ENCODE results near the gene TBC1D20. TPM values are rescaled to one million over a fixed set of nuclear protein-coding genes. Genes with fewer than 3 reads are reported as not detected.

TBC1D20 gene
- total RNA-seq, 6 donors from 2014 or later = 35.5 to 59.7 (median 37.5) TPM

GRCh38 chr20:504632-505075 is 42.3 kb upstream of the TBC1D20 start:
- Histone ChIP-seq H3K27ac (no peak overlapping the region), H3K4me1 (peaks cover 5 to 14% (median 9%) of the 10 kb centered on the region in 4 donors), H3K27me3 (no peaks in the 10 kb centered on the region), H3K36me3 (peaks cover 9 to 68% (median 39%) of the 10 kb centered on the region in 4 donors), H3K9me3 (no peaks in the 10 kb centered on the region), H3K4me3 (no peak overlapping the region)
- no peak for ATAC-seq (ENCODE audit: low FRiP score in 2 of 2)
- DNase-seq = no peak
- no peak for TF ChIP-seq CTCF (IDR thresholded peaks at IDR 0.05)
- TF ChIP-seq POLR2A (IDR thresholded peaks at IDR 0.05) = no peak
- TF ChIP-seq EP300 (IDR thresholded peaks at IDR 0.05) = no peak
- no peak for TF ChIP-seq POLR2AphosphoS5 (IDR thresholded peaks at IDR 0.05)
- WGBS, 2 donors = 82 to 94% methylated on average over 3 of the region's 3 CpGs

- peaks cover 18 to 82% (median 47%) of the 10 kb centered on the region in 4 donors for H3K36me3 ChIP-seq
- WGBS, 2 donors = 93% methylated on average over 11 of the region's 11 CpGs
- no peak for ATAC-seq (ENCODE audit: low FRiP score in 2 of 2)
These were observed 40.9 kb upstream of the TBC1D20 start for GRCh38 chr20:503048-503737.

GRCh38 chr20:497979-498378 is 35.6 kb upstream of the TBC1D20 start:
- no peaks in the 10 kb centered on the region for H3K9me3 ChIP-seq
- TF ChIP-seq EP300 (IDR thresholded peaks at IDR 0.05) (no peak), POLR2AphosphoS5 (IDR thresholded peaks at IDR 0.05) (no peak), CTCF (IDR thresholded peaks at IDR 0.05) (no peak), POLR2A (IDR thresholded peaks at IDR 0.05) (no peak)
- H3K4me1 ChIP-seq = peaks cover 0 to 13% (median 5%) of the 10 kb centered on the region in 4 donors
- WGBS, 2 donors = 92 to 96% methylated on average over 2 of the region's 2 CpGs
- peaks cover 17 to 88% (median 42%) of the 10 kb centered on the region in 4 donors for H3K36me3 ChIP-seq
- ATAC-seq (ENCODE audit: low FRiP score in 2 of 2) (no peak), DNase-seq (no peak)
- no peak overlapping the region for H3K4me3 ChIP-seq
- no peak overlapping the region for H3K27ac ChIP-seq
- no peaks in the 10 kb centered on the region for H3K27me3 ChIP-seq

More at GRCh38 chr20:503048-503737, 40.9 kb upstream of the TBC1D20 start:
- Histone ChIP-seq H3K27me3 (no peaks in the 10 kb centered on the region), H3K4me1 (peaks cover under 1 to 7% (median 5%) of the 10 kb centered on the region in 4 donors), H3K4me3 (no peak overlapping the region), H3K9me3 (no peaks in the 10 kb centered on the region), H3K27ac (no peak overlapping the region)
- no peak for TF ChIP-seq POLR2A (IDR thresholded peaks at IDR 0.05)
- no peak for TF ChIP-seq CTCF (IDR thresholded peaks at IDR 0.05)
- no peak for TF ChIP-seq EP300 (IDR thresholded peaks at IDR 0.05)
- no peak for DNase-seq

- H3K4me3 ChIP-seq = no peak overlapping the region
- H3K27me3 ChIP-seq = no peaks in the 10 kb centered on the region
- H3K27ac ChIP-seq = peak overlapping the region; percentile 2 to 61 (median 25)
- H3K4me1 ChIP-seq = peaks cover 0 to 13% (median 5%) of the 10 kb centered on the region in 4 donors
- peaks cover 20 to 90% (median 41%) of the 10 kb centered on the region in 4 donors for H3K36me3 ChIP-seq
- peak; percentile 8 to 43 for ATAC-seq (ENCODE audit: low FRiP score in 2 of 2)
- no peaks in the 10 kb centered on the region for H3K9me3 ChIP-seq
- 45 to 67% methylated on average over 2 of the region's 2 CpGs for WGBS, 2 donors
- TF ChIP-seq EP300 (IDR thresholded peaks at IDR 0.05) = no peak
- TF ChIP-seq POLR2AphosphoS5 (IDR thresholded peaks at IDR 0.05) = no peak
- no peak for TF ChIP-seq POLR2A (IDR thresholded peaks at IDR 0.05)
- DNase-seq = no peak
These were observed 33.9 kb upstream of the TBC1D20 start for GRCh38 chr20:496126-496696.

- ATAC-seq (ENCODE audit: low FRiP score in 2 of 2) = no peak
- H3K4me1 ChIP-seq = peaks cover 0 to 11% (median 3%) of the 10 kb centered on the region in 4 donors
- DNase-seq = no peak
- no peak overlapping the region for H3K4me3 ChIP-seq
- H3K36me3 ChIP-seq = peaks cover 20 to 98% (median 52%) of the 10 kb centered on the region in 4 donors
- H3K27ac ChIP-seq = no peak overlapping the region
- 97% methylated on average over 5 of the region's 5 CpGs for WGBS, 2 donors
- TF ChIP-seq POLR2AphosphoS5 (IDR thresholded peaks at IDR 0.05) = no peak
- TF ChIP-seq CTCF (IDR thresholded peaks at IDR 0.05) = no peak
- no peak for TF ChIP-seq POLR2A (IDR thresholded peaks at IDR 0.05)
- no peaks in the 10 kb centered on the region for H3K27me3 ChIP-seq
- H3K9me3 ChIP-seq = no peaks in the 10 kb centered on the region
These were observed 29.8 kb upstream of the TBC1D20 start for GRCh38 chr20:492159-492558.
